ENCODE results near the gene PRAMEF13.
"Not testable (repeated sequence)": the region's sequence is repeated elsewhere in the genome, so short reads cannot be mapped to it uniquely, and the experiment has no call there.

- not testable (repeated sequence) for TF ChIP-seq ZNF384 (IDR thresholded peaks at IDR 0.05; ENCODE audit: borderline replicate concordance, low read depth, low read length); POLR2A (IDR thresholded peaks at IDR 0.05; ENCODE audit: low read depth, low read length); MXI1 (IDR thresholded peaks at IDR 0.05; ENCODE audit: low read depth, low read length); SP1 (IDR thresholded peaks at IDR 0.05; ENCODE audit: low read depth, low read length); FOXM1 (IDR thresholded peaks at IDR 0.05; ENCODE audit: low read depth, low read length); CTCF (IDR thresholded peaks at IDR 0.05 in 2 of 3, conservative IDR thresholded peaks at IDR 0.05 in 1 of 3; ENCODE audit: control insufficient read depth in 2 of 3, extremely low read depth in 1 of 3, insufficient read depth in 1 of 3, low read depth in 3 of 3, low read length in 3 of 3); CREM (IDR thresholded peaks at IDR 0.05; ENCODE audit: low read depth); RELB (IDR thresholded peaks at IDR 0.05; ENCODE audit: low read depth); SIN3A (IDR thresholded peaks at IDR 0.05; ENCODE audit: low read depth, low read length)
Observed at GRCh38 chr1:13155909-13156308, 45.3 kb downstream of the PRAMEF13 start, which contains the start of gene PRAMEF26.
